SW 1271 (cell line): ENCODE results near the gene ARMCX1.
"Not testable (repeated sequence)": the region's sequence is repeated elsewhere in the genome, so short reads cannot be mapped to it uniquely, and the experiment has no call there.

Experiments
- DNase-seq, 2 experiments: peaks; one replicate each; lab custom pipeline; 2025; lab: John Stamatoyannopoulos, UW

Gene ARMCX1

GRCh38 chrX:101550362-101550750 lies at the start of gene ARMCX1:
TSS of gene ARMCX1 (plus strand) at chrX:101550547. CDS start at chrX:101552931, 2,384 bp downstream.
- no peak for DNase-seq

GRCh38 chrX:101502929-101503328 lies 47.4 kb upstream of the ARMCX1 start:
- not testable (repeated sequence) for DNase-seq

GRCh38 chrX:101507372-101507771 lies 43.0 kb upstream of the ARMCX1 start:
- no peak for DNase-seq

- DNase-seq: no peak
Measured at GRCh38 chrX:101507986-101508385, 42.4 kb upstream of the ARMCX1 start.

GRCh38 chrX:101530944-101531343 lies 19.4 kb upstream of the ARMCX1 start:
- no peak for DNase-seq

- DNase-seq: no peak
Measured at GRCh38 chrX:101539116-101539515, 11.2 kb upstream of the ARMCX1 start.

- no peak for DNase-seq
Measured at GRCh38 chrX:101550751-101551379, 518 bp downstream of the ARMCX1 start.

GRCh38 chrX:101551380-101551767 lies 1.0 kb downstream of the ARMCX1 start:
- DNase-seq: no peak

GRCh38 chrX:101552714-101553113 lies 2.4 kb downstream of the ARMCX1 start:
- DNase-seq: no peak

GRCh38 chrX:101564651-101565050 lies 14.3 kb downstream of the ARMCX1 start:
- no peak for DNase-seq

- DNase-seq: peak; percentile 0 to 50
Measured at GRCh38 chrX:101595739-101596419, 45.5 kb downstream of the ARMCX1 start.

GRCh38 chrX:101599592-101599991 lies 49.2 kb downstream of the ARMCX1 start:
- not testable (repeated sequence) for DNase-seq

- DNase-seq: no peak
Measured at GRCh38 chrX:101602077-101602476, 51.7 kb downstream of the ARMCX1 start.
